Hepatocyte (in vitro differentiated cells): Measurements from ENCODE around the gene KLRK1.

Experiments used
- EZH2 ChIP-seq: fragments of 200-600 bp; sonication (generic); IDR thresholded peaks from 2 replicates; pipeline ENCODE4 v1.6.1; 2016; ENCODE audit warnings: antibody characterized with exemption, mild to moderate bottlenecking, borderline replicate concordance
- TF ChIP-seq, protein P1 (sequence below): fragments of 200-600 bp; sonication (generic); IDR thresholded peaks from 2 replicates; pipeline ENCODE4 v1.5.1; 2016; ENCODE audit warnings: antibody characterized with exemption, mild to moderate bottlenecking; ENCODE audit not compliant: poor library complexity

DNA sequence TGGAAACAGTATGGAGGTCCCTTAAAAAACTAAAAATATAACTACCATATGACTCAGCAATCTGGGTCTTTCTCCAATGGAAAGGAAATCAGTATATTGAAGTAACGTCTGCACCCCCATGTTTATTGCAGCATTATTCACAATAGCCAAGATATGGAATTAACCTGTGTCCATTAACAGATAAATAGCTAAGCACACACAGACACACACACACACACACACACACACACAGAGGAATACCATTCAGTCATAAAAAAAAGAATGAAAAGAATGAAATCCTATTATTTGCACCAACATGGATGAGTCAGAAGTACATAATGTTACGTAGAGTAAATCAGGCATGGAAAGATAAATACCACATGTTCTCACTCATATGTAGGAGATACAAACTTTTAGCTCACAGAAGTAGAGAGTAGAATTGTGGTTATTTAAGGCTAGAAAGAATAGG, 4.7 kb downstream of the KLRK1 start:
- TF ChIP-seq, protein P1, sequence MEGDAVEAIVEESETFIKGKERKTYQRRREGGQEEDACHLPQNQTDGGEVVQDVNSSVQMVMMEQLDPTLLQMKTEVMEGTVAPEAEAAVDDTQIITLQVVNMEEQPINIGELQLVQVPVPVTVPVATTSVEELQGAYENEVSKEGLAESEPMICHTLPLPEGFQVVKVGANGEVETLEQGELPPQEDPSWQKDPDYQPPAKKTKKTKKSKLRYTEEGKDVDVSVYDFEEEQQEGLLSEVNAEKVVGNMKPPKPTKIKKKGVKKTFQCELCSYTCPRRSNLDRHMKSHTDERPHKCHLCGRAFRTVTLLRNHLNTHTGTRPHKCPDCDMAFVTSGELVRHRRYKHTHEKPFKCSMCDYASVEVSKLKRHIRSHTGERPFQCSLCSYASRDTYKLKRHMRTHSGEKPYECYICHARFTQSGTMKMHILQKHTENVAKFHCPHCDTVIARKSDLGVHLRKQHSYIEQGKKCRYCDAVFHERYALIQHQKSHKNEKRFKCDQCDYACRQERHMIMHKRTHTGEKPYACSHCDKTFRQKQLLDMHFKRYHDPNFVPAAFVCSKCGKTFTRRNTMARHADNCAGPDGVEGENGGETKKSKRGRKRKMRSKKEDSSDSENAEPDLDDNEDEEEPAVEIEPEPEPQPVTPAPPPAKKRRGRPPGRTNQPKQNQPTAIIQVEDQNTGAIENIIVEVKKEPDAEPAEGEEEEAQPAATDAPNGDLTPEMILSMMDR: no peak
- no peak for TF ChIP-seq EZH2
